ENCODE results near the gene IL19.
"Not testable (repeated sequence)": the region's sequence is repeated elsewhere in the genome, so short reads cannot be mapped to it uniquely, and the experiment has no call there.

IL19 gene

GRCh38 chr1:206834711-206835110 is 64.1 kb downstream of the IL19 start:
- no peak for DNase-seq

- no peak for DNase-seq
Observed at GRCh38 chr1:206835186-206835585, 64.6 kb downstream of the IL19 start.

- no peak for DNase-seq
Observed at GRCh38 chr1:206836111-206836510, 65.5 kb downstream of the IL19 start.

- no peak for DNase-seq
Observed at GRCh38 chr1:206839006-206839560, 68.5 kb downstream of the IL19 start.

- DNase-seq = no peak
Observed at GRCh38 chr1:206839857-206840256, 69.3 kb downstream of the IL19 start.

GRCh38 chr1:206841609-206842323 is 71.2 kb downstream of the IL19 start:
- DNase-seq = no peak

- DNase-seq = no peak
Observed at GRCh38 chr1:206842854-206843253, 72.3 kb downstream of the IL19 start.

GRCh38 chr1:206843626-206844025 is 73.1 kb downstream of the IL19 start:
- no peak for DNase-seq

- no peak for DNase-seq
Observed at GRCh38 chr1:206846487-206846886, 75.9 kb downstream of the IL19 start.

- no peak for DNase-seq
Observed at GRCh38 chr1:206847337-206847834, 76.8 kb downstream of the IL19 start.

- DNase-seq = no peak
Observed at GRCh38 chr1:206847946-206848345, 77.4 kb downstream of the IL19 start.

GRCh38 chr1:206850401-206850800 is 79.8 kb downstream of the IL19 start:
- no peak for DNase-seq

- DNase-seq = no peak
Observed at GRCh38 chr1:206851341-206852010, 80.9 kb downstream of the IL19 start.

- DNase-seq = not testable (repeated sequence)
Observed at GRCh38 chr1:206852662-206853061, 82.1 kb downstream of the IL19 start.

GRCh38 chr1:206853696-206854095 is 83.1 kb downstream of the IL19 start:
- not testable (repeated sequence) for DNase-seq

- no peak for DNase-seq
Observed at GRCh38 chr1:206854401-206855129, 84.0 kb downstream of the IL19 start.

GRCh38 chr1:206855859-206856258 is 85.3 kb downstream of the IL19 start:
- DNase-seq = no peak

- DNase-seq = no peak
Observed at GRCh38 chr1:206856674-206857464, 86.3 kb downstream of the IL19 start.

GRCh38 chr1:206859082-206859521 is 88.5 kb downstream of the IL19 start:
- no peak for DNase-seq

- DNase-seq = no peak
Observed at GRCh38 chr1:206860165-206860564, 89.6 kb downstream of the IL19 start.

GRCh38 chr1:206863266-206863665 is 92.7 kb downstream of the IL19 start:
- no peak for DNase-seq

- peak; percentile 84 for DNase-seq
Observed at GRCh38 chr1:206864939-206865671, 94.5 kb downstream of the IL19 start, which contains the start of gene IL20. IL20 (plus strand) TSS chr1:206865623; CDS start chr1:206865853, 230 bp downstream.

Data from activated CD4-positive, CD25-positive, alpha-beta regulatory T cell treated with anti-CD3 and anti-CD28 coated beads, Interleukin-2, amount 50 U/mL, for 72 hours (primary cell).